Body of pancreas (tissue), 4 donors: ENCODE results near the gene C15orf40.

Experiments used
- POLR2A ChIP-seq, 3 donors: fragments of 450-650 bp; IDR thresholded peaks; one replicate each; pipeline ENCODE4 v1.6.1; 2016; ENCODE audit warnings: antibody characterized with exemption in 3 of 3, mild to moderate bottlenecking in 2 of 3
- TF ChIP-seq, protein P1 (sequence below), 7 experiments: fragments of 450-650 bp in 4 of 7; fragments of 200-600 bp in 3 of 7; sonication (generic) in 3 of 7; IDR thresholded peaks; one replicate each; pipeline ENCODE4 v1.5.1; 2016 to 2019; ENCODE audit warnings: antibody characterized with exemption in 7 of 7

DNA sequence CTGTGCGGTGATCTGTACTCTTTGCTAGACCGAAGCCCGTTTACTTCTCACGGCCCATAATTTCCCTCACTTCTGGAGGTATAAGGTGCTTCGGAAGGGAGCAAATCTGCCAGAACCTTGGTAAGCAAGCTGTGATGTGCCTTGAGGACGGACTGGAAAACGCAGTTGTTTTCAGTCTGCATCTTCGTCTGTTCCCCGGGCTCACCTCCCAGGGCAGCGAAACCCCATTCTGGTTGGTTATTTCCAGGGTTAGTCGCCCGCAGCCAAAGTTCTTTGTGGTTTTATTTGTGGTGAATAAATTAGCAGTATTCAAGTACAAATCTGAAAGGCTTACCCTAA lies 25.0 kb downstream of the C15orf40 start:
- TF ChIP-seq, protein P1, sequence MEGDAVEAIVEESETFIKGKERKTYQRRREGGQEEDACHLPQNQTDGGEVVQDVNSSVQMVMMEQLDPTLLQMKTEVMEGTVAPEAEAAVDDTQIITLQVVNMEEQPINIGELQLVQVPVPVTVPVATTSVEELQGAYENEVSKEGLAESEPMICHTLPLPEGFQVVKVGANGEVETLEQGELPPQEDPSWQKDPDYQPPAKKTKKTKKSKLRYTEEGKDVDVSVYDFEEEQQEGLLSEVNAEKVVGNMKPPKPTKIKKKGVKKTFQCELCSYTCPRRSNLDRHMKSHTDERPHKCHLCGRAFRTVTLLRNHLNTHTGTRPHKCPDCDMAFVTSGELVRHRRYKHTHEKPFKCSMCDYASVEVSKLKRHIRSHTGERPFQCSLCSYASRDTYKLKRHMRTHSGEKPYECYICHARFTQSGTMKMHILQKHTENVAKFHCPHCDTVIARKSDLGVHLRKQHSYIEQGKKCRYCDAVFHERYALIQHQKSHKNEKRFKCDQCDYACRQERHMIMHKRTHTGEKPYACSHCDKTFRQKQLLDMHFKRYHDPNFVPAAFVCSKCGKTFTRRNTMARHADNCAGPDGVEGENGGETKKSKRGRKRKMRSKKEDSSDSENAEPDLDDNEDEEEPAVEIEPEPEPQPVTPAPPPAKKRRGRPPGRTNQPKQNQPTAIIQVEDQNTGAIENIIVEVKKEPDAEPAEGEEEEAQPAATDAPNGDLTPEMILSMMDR (IDR thresholded peaks at IDR 0.05), result peak in 1 of 7 experiments; percentile 11
- TF ChIP-seq POLR2A (IDR thresholded peaks at IDR 0.05), result no peak
